ENCODE data around the gene C10orf95.

DNA sequence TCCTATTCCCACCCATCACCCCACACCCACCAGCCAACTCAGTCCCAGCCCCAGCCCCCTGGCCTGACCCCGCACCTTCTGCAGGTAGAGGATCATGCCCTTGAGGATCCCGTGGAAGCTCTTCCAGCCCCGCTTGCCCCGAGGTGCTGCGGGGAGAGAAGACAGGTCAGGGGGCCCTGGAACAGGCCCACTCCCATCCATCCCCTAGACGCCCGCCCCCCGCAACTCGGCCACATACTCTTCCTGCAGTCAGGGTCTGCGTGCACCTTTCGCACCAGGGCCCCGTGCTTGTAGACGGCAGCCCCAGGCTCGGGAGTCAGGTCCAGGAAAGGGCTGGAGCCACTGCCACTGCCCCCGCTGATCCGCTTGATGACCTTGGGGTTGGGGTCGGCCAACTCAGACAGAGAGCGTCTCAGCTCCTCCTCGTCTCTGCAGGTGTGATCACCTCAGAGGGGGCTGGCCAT lies 46.2 kb downstream of the C10orf95 start:
- TF ChIP-seq, protein P1, sequence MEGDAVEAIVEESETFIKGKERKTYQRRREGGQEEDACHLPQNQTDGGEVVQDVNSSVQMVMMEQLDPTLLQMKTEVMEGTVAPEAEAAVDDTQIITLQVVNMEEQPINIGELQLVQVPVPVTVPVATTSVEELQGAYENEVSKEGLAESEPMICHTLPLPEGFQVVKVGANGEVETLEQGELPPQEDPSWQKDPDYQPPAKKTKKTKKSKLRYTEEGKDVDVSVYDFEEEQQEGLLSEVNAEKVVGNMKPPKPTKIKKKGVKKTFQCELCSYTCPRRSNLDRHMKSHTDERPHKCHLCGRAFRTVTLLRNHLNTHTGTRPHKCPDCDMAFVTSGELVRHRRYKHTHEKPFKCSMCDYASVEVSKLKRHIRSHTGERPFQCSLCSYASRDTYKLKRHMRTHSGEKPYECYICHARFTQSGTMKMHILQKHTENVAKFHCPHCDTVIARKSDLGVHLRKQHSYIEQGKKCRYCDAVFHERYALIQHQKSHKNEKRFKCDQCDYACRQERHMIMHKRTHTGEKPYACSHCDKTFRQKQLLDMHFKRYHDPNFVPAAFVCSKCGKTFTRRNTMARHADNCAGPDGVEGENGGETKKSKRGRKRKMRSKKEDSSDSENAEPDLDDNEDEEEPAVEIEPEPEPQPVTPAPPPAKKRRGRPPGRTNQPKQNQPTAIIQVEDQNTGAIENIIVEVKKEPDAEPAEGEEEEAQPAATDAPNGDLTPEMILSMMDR (IDR thresholded peaks at IDR 0.05; ENCODE audit: extremely low read depth in 1 of 2, insufficient read depth in 1 of 2, low read depth in 1 of 2, low read length in 2 of 2) = no peak
- TF ChIP-seq FOS (IDR thresholded peaks at IDR 0.05; ENCODE audit: borderline replicate concordance, insufficient read depth, low read length) (no peak), POLR2A (IDR thresholded peaks at IDR 0.05; ENCODE audit: low read depth, low read length) (no peak), MYC (IDR thresholded peaks at IDR 0.05; ENCODE audit: low read depth, low read length) (no peak), POLR2AphosphoS5 (IDR thresholded peaks at IDR 0.05; ENCODE audit: insufficient read depth, low read depth, low read length) (no peak), GATA2 (IDR thresholded peaks at IDR 0.05; ENCODE audit: insufficient read depth, insufficient read length, low read depth, low read length) (no peak)
- TF ChIP-seq, protein P2, sequence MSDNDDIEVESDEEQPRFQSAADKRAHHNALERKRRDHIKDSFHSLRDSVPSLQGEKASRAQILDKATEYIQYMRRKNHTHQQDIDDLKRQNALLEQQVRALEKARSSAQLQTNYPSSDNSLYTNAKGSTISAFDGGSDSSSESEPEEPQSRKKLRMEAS (IDR thresholded peaks at IDR 0.05; ENCODE audit: insufficient read depth, insufficient read length) = no peak
